HEK293T (cell line): ENCODE results near the gene SLC39A7.

Experiments used
- CTCF ChIA-PET: fragments of 350-600 bp; formaldehyde crosslinking; extraction: SDS; loops from one replicate; lab custom pipeline; 2021; ENCODE audit warnings: antibody characterized with exemption, inconsistent platforms; lab: Yijun Ruan, JAX
- POLR2A ChIA-PET: fragments of 350-600 bp; formaldehyde crosslinking; extraction: SDS; loops from one replicate; lab custom pipeline; 2020; ENCODE audit warnings: antibody characterized with exemption, inconsistent platforms; lab: Yijun Ruan, JAX
- DNase-seq: peaks from one replicate; pipeline ENCODE4 v3.0.0; 2012; ENCODE audit warnings: mixed read lengths; ENCODE audit errors: extremely low spot score
- ARNT ChIP-seq: fragments of 450-650 bp; IDR thresholded peaks from 2 replicates; pipeline ENCODE4 v1.6.1; 2017; ENCODE audit warnings: mild to moderate bottlenecking
- BHLHE40 ChIP-seq: fragments of 450-650 bp; IDR thresholded peaks from 2 replicates; pipeline ENCODE4 v1.6.1; 2016; ENCODE audit warnings: mild to moderate bottlenecking, moderate library complexity, borderline replicate concordance
- CTBP1 ChIP-seq: fragments of 450-650 bp; IDR thresholded peaks from 2 replicates; pipeline ENCODE4 v1.6.1; 2016; ENCODE audit warnings: borderline replicate concordance
- ELF4 ChIP-seq: fragments of 450-650 bp; IDR thresholded peaks from 2 replicates; pipeline ENCODE4 v1.6.1; 2017; ENCODE audit warnings: antibody characterized with exemption
- FOXA1 ChIP-seq: fragments of 450-650 bp; IDR thresholded peaks from 2 replicates; pipeline ENCODE4 v1.6.1; 2016; ENCODE audit warnings: mild to moderate bottlenecking
- FOXK2 ChIP-seq: fragments of 450-650 bp; IDR thresholded peaks from 2 replicates; pipeline ENCODE4 v1.6.1; 2016; ENCODE audit warnings: mild to moderate bottlenecking
- FOXM1 ChIP-seq: fragments of 450-650 bp; IDR thresholded peaks from 2 replicates; pipeline ENCODE4 v1.6.1; 2017; ENCODE audit warnings: mild to moderate bottlenecking, borderline replicate concordance
- HDGF ChIP-seq: fragments of 450-650 bp; IDR thresholded peaks from 2 replicates; pipeline ENCODE4 v1.6.1; 2017; ENCODE audit warnings: antibody characterized with exemption, borderline replicate concordance
- L3MBTL2 ChIP-seq: fragments of 450-650 bp; conservative IDR thresholded peaks from 2 replicates; pipeline ENCODE4 v1.6.1; 2016; ENCODE audit warnings: mild to moderate bottlenecking
- LEF1 ChIP-seq: fragments of 450-650 bp; IDR thresholded peaks from 2 replicates; pipeline ENCODE4 v1.6.1; 2017; ENCODE audit warnings: mild to moderate bottlenecking, borderline replicate concordance
- NFRKB ChIP-seq: fragments of 450-650 bp; IDR thresholded peaks from 2 replicates; pipeline ENCODE4 v1.6.1; 2016; ENCODE audit warnings: mild to moderate bottlenecking, moderate library complexity
- PKNOX1 ChIP-seq: fragments of 450-650 bp; IDR thresholded peaks from 2 replicates; pipeline ENCODE4 v1.6.1; 2016
- SP1 ChIP-seq: fragments of 450-650 bp; IDR thresholded peaks from 2 replicates; pipeline ENCODE4 v1.6.1; 2017
- SUZ12 ChIP-seq: fragments of 450-650 bp; IDR thresholded peaks from 2 replicates; pipeline ENCODE4 v1.6.1; 2016; ENCODE audit warnings: mild to moderate bottlenecking
- TARDBP ChIP-seq: fragments of 450-650 bp; IDR thresholded peaks from 2 replicates; pipeline ENCODE4 v1.6.1; 2016
- ZNF384 ChIP-seq: fragments of 450-650 bp; IDR thresholded peaks from 2 replicates; pipeline ENCODE4 v1.6.1; 2016

Gene SLC39A7

GRCh38 chr6:33160096-33160495 lies 40.6 kb upstream of the SLC39A7 start:
- ChIA-PET CTCF (interaction anchor here (1.1 to 1.6 kb wide), 3 partner anchors 11 to 89 kb away, joined by 4 to 5 read pairs (median 4); no protein-coding TSS in a partner anchor), POLR2A (interaction anchor here (1.9 kb wide), 1 partner anchor 89 kb away, joined by 4 read pairs; no protein-coding TSS in a partner anchor)
- no peak for DNase-seq
- TF ChIP-seq ARNT, result no peak
- TF ChIP-seq FOXA1, result no peak
- TF ChIP-seq SUZ12, result no peak
- TF ChIP-seq HDGF, result no peak
- no peak for TF ChIP-seq LEF1
- TF ChIP-seq CTBP1, result no peak
- TF ChIP-seq NFRKB, result no peak
- no peak for TF ChIP-seq SP1
- no peak for TF ChIP-seq TARDBP
- TF ChIP-seq FOXK2, result no peak
- no peak for TF ChIP-seq PKNOX1
- TF ChIP-seq L3MBTL2, result no peak
- no peak for TF ChIP-seq ELF4
- TF ChIP-seq FOXM1, result no peak
- no peak for TF ChIP-seq BHLHE40
- no peak for TF ChIP-seq ZNF384

- TF ChIP-seq ARNT, result no peak
- no peak for TF ChIP-seq L3MBTL2
- no peak for TF ChIP-seq TARDBP
- TF ChIP-seq PKNOX1, result no peak
- TF ChIP-seq FOXM1, result no peak
- no peak for TF ChIP-seq SUZ12
- no peak for TF ChIP-seq ELF4
- TF ChIP-seq LEF1, result no peak
- TF ChIP-seq FOXK2, result no peak
- TF ChIP-seq NFRKB, result no peak
- no peak for TF ChIP-seq HDGF
- TF ChIP-seq ZNF384, result no peak
- TF ChIP-seq CTBP1, result no peak
- TF ChIP-seq FOXA1, result no peak
- CTCF ChIA-PET, result interaction anchor here (1.1 to 1.8 kb wide), 4 partner anchors 12 to 88 kb away, joined by 4 to 6 read pairs (median 4); no protein-coding TSS in a partner anchor
- POLR2A ChIA-PET, result interaction anchor here (1.6 to 2.0 kb wide), 4 partner anchors 7 to 88 kb away, joined by 4 to 7 read pairs (median 4); partner anchors contain the start of gene RING1
- no peak for DNase-seq
Measured at GRCh38 chr6:33160728-33161344, 39.8 kb upstream of the SLC39A7 start.

GRCh38 chr6:33161354-33162331 lies 39.0 kb upstream of the SLC39A7 start:
- TF ChIP-seq L3MBTL2, result peak; percentile 82
- no peak for TF ChIP-seq BHLHE40
- peak; percentile 89 for DNase-seq
- ChIA-PET CTCF (interaction anchor here (0.6 to 1.8 kb wide), 4 partner anchors 12 to 87 kb away, joined by 3 to 6 read pairs (median 4); no protein-coding TSS in a partner anchor), POLR2A (interaction anchor here (1.1 to 2.0 kb wide), 5 partner anchors 8 to 88 kb away, joined by 3 to 7 read pairs (median 5); partner anchors contain the start of gene RING1)

GRCh38 chr6:33163540-33163939 lies 37.1 kb upstream of the SLC39A7 start:
- POLR2A ChIA-PET, result interaction anchor here (0.9 to 1.6 kb wide), 2 partner anchors 45 to 108 kb away, joined by 4 to 6 read pairs; partner anchors contain the start of genes RING1, RPS18 and VPS52

GRCh38 chr6:33164176-33164575 lies 36.5 kb upstream of the SLC39A7 start:
- TF ChIP-seq SP1 (no peak), L3MBTL2 (no peak), FOXK2 (no peak), FOXM1 (no peak), CTBP1 (no peak), HDGF (no peak), ARNT (no peak), TARDBP (no peak), BHLHE40 (no peak), NFRKB (no peak), PKNOX1 (no peak), ZNF384 (no peak), LEF1 (no peak), SUZ12 (no peak)
- POLR2A ChIA-PET, result interaction anchor here (0.7 to 1.6 kb wide), 3 partner anchors 36 to 107 kb away, joined by 3 to 6 read pairs (median 4); partner anchors contain the start of genes RING1, RPS18 and VPS52
- no peak for DNase-seq
- CTCF ChIA-PET, result no interaction called here

More at GRCh38 chr6:33163540-33163939, 37.1 kb upstream of the SLC39A7 start:
- TF ChIP-seq L3MBTL2 (no peak), FOXA1 (no peak), NFRKB (no peak), CTBP1 (no peak)
- DNase-seq, result no peak
- CTCF ChIA-PET, result no interaction called here
